ENCODE measurements around the gene CRAMP1.
"Not testable (repeated sequence)": the region's sequence is repeated elsewhere in the genome, so short reads cannot be mapped to it uniquely, and the experiment has no call there.

CRAMP1 gene, protein sequence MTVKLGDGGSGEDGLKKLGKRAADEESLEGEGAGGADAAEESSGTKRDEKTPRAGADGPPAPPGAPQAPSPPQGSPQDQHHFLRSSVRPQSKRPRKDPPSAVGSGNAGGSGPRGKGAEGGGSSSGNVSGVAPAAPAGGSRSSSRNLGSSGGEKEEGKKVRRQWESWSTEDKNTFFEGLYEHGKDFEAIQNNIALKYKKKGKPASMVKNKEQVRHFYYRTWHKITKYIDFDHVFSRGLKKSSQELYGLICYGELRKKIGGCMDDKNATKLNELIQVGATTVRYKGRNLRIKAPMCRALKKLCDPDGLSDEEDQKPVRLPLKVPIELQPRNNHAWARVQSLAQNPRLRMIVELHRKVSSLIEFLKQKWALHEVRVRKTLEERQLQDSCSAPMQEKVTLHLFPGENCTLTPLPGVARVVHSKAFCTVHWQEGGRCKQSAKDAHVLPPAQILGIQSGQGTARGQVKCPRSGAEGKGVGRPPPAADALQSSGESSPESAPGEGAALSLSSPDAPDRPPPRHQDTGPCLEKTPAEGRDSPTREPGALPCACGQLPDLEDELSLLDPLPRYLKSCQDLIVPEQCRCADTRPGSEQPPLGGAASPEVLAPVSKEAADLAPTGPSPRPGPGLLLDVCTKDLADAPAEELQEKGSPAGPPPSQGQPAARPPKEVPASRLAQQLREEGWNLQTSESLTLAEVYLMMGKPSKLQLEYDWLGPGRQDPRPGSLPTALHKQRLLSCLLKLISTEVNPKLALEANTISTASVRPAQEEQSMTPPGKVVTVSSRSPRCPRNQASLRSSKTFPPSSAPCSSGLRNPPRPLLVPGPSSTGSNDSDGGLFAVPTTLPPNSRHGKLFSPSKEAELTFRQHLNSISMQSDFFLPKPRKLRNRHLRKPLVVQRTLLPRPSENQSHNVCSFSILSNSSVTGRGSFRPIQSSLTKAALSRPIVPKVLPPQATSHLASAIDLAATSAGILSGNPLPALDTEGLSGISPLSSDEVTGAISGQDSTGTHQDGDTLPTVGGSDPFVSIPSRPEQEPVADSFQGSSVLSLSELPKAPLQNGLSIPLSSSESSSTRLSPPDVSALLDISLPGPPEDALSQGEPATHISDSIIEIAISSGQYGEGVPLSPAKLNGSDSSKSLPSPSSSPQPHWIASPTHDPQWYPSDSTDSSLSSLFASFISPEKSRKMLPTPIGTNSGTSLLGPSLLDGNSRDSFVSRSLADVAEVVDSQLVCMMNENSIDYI (N-terminal part only)

DNA sequence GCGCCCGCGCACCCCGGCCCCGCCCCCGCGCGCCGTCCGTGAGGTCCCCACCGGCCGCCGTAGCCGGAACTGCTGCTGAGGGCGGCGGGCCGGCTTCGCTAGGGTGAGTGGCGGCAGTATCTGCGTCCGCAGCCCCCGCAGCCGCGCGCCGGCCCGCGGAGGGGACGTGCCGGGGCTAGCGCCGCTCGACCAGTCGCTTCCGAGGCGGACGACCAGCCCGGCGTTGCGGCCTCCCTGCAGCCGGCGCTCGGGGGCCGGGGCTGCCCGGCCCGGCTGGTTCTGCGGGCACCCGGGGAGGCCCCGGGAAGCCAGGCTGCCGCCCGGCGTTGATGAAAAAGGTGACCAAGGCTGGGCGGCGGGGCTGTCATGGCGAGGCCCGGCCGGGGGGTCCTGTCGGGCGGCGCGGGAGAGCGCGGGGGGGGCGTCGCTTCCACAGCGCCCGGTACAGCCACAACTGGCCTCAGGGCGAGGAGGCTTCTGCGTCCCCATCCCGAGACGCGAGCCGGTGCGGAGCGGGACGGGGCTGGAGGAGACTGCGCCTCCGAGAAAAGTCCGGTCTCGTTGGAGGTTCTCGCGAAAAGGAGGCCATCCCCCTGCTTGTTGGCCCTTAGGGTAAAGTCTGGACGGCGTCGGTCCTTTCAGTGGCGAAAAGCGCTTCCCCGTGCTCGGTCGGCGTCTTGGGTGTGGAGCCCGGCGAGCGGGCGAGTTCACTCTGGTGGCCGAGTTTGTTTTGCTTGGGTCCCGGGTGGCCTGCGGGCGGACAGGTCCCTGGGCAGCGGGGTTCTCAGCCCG lies at the start of gene CRAMP1:
Gene CRAMP1, plus strand, starts transcription at position 41 of the 792 bp plus-strand sequence. CDS start 2,280 bp downstream, outside the sequence.
- no peak for DNase-seq

DNA sequence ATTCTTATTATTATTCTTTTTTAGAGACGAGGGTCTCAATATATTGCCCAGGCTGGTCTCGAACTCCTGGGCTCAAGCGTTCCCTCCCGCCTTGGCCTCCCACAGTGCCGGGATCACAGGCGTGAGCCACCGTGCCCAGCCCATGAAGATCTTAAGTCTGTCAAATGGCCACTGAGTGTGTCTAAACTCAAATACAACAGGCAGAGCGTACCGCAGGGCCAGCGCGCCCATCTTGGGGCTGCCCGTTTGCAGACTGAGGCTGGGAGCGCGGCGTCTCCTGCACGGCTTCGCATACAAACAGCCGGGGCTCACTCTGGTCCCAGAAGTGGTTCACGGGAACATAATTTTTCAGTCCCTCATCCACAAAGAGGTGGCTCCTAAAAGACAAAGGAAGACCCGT lies 48.4 kb upstream of the CRAMP1 start:
- no peak for DNase-seq

DNA sequence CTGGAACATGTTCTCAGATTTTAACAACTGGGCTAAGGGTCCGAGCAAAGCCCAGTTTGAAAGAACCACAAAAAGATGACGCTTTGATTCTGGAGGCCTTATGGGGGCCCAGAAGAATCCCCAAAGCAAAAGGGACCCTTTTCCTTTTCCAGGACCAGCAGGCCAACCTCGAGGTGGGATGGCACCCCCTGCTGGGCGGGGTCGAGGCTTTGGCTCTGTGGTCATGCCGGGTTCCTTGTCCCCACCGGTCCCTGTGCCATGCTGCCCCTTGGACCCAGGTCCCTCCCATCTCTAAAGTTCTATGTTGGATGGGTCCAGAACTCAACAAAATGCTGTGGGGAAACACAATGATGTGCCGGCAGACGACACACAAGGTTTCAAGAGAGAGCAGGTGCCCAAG lies 47.8 kb upstream of the CRAMP1 start:
- no peak for DNase-seq

DNA sequence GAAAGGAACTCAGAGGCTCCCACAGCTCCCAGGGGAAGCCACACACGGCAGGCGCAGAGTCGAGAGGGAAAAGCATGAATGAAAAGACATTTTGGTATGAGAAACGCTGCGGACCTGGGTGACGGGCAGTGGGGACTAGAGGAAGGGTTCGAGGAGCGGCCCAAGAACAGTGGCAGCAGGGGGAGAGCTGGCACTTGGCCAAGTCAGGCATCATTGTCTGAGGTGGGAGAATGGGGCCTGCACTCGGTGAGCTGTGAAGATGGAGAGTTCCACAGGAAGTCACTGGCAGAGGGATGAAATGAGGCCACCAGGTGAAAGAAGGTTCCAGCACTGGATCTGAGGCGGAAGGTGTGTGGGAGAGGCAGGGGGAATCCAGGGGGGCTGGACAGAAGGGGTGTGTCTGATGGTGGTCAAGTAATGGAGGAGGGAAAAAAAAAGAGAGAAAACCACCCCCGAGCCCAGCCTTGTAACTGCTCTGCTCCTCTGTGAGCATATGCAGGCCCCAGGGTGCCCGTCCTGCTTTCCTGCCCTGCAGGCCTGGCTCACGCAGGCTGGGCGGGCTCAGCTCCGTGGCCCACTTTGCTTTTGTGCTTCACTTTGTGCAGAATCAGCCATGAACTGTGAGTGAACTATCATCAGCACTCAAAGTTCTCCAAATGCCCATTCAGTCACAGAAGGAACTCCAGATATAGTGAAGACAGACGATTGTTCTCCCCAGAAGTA lies 46.9 kb upstream of the CRAMP1 start:
- DNase-seq: no peak

DNA sequence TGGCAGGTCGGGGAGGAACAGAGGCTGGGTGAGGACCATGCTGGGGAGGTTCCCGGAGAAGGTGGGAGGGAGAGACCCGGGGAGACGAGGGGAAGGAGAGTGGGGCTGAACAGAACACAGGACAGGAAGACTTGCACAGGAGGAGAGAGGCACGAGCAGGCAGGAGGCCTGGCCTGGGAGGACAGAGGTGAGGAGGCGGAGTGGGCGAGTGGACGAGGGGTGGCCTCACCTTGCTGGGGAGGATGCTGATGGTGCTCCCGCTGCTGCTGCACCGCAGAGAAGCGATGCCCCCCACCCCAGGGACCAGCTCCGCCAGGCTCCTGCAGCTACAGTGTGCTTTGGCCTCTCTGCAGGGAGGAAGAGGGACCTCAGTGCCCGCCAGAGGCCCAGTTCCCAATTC lies 44.2 kb upstream of the CRAMP1 start:
- no peak for DNase-seq

DNA sequence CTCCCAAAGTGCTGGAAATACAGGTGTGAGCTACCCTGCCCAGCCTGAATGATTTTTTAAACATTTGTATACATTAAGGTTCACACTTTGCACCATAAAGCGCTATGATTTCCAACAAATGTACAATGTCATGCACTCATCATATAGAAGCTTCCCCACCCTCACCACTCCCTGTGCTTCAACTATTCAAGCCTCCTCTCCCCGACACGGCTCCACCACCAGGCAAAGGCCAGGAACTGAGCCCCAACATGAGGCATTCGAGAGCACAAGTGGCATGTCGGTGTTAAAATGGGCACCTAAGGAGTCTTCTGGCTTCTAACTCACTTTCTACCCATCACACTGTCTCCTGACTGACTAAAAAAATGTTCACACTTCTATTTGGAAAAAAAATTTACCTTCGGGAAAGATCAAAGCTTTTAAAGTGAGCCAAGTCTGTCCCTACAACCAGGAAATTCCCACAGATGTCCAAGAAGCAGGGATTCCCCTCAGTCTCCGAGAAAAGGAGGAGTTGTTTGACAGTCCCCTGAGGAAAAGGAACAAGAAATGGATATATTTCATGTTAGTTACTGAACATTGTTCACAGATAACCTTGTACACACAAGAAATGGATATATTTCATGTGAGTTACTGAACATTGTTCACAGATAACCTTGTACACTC lies 41.0 kb upstream of the CRAMP1 start:
- DNase-seq: no peak

DNA sequence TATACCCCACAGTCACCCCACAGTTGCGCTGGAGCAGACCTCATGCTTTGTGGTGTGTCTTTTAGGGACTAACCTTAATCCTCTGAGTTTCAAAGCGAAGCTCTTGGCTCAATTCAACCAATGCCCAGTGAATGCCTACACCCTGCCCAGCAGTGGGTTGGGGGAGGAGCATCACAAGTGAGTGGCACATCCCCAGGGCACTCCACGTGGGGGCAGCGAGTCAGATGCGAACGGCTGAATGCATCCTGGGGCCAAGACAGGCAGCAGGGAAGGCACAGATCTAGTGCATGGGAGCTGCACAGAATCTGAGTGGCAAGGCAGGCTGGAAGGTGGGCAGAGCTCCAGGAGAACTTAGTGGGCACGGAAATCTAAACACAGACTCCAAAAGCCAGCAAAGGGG lies 39.5 kb upstream of the CRAMP1 start:
- no peak for DNase-seq

DNA sequence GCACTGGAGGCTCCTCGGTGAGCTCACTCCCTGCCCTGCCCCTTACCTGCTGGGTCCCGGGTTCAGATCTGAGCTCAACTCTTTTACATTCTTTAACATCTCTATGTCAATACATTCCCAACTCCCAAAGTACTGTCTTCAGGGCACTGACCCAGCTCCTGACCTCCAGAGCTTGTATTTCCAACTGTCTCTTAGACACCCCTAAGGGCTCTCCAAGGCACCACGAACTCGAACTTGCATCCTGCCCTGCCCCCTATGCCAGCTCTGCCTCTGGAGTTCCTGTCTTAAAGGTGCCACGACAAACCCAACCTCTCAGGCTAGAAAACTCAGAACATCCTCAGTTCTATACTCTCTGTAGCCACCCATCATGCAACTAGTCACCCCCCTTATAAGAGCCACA lies 38.9 kb upstream of the CRAMP1 start:
- no peak for DNase-seq

DNA sequence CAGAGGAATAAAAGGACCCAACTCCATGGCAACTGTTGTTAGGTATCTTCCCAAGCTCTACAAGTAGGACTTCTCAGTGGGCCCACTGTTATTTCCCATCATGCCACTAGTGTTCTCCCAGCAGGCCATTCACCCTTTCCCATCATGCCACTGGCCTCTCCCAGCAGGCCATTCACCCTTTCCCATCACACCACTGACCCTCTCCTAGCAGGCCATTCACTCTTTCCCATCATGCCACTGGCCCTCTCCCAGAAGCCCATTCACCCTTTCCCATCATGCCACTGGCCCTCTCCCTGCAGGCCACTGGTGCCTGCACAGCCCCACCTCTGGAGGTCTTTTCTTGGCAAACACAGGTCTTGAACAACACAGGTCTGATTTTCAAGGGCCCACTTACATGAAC lies 36.6 kb upstream of the CRAMP1 start:
- DNase-seq: no peak

DNA sequence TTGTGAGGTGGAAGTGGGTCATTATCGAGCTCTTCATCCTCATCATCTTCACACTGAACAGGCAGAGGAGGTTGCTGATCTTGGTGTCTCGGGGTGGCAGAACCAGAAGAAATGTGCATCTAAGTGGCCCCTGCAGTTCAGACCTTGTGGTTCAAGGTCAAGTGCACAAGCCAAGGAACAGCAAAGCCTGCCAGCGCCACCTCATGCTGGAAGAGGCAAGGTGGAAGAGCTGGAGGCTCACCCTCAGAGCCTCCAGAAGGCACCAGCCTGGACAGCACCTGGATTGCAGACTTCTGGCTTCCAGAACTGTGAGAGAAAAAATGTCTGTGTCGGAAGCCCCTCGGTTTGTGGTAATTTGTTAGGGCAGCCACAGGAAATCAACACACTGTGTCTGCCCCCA lies 32.9 kb upstream of the CRAMP1 start:
- no peak for DNase-seq

DNA sequence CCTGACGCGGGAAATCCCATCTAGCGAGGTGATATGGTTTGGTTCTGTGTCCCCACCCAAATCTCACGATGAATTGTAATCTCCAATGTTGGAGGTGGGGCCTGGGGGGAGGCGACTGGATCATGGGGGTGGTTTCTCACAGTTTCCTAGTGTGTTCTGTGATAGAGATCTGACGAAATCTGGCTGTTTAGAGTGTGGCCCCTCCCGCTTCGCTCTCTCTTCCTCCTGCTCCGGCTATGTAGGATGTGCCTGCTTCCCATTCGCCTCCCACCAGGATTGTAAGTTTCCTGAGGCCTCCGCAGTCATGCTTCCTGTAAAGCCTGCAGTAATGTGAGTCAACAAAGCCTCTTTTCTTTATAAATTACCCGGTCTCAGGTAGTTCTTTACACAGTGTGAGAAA lies 31.9 kb upstream of the CRAMP1 start:
- no peak for DNase-seq

DNA sequence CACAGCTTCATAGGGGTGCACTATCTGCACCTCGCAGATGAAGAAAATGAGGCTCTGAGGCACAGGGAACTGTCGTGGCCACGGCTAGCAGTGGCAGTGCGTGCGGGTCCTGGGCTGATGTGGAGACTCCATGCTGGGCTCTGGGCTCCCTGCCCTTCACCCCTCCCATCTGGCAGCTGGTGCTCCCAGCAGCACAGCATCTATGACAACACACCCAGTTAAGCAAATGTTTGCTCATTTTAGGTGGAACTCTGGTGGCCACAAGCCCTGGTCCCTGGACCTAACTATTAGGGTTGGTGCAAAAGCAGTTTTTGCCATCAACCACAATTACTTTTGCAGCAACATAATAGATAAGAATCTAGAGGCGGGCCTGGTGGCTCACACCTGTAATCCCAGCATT lies 31.2 kb upstream of the CRAMP1 start:
- no peak for DNase-seq

DNA sequence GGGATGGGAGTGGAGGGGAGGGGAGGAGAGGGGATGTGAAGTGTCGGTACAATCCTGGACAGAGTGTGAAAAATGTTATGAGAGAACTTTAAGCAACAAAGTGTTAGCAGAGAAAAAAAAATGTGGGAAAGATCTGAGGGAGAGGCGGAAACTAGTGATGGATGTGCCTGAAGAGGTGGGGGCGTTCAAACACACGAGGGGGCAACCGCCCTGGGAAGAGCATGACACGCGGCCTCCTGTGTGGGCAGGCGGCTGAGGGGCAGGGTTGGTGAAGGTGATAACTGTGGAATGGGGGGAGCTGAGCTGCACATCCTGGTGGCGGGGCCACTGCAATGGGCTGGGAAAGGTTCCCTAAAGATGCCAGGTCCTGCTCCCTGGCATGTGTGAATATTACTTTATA lies 30.4 kb upstream of the CRAMP1 start:
- no peak for DNase-seq

DNA sequence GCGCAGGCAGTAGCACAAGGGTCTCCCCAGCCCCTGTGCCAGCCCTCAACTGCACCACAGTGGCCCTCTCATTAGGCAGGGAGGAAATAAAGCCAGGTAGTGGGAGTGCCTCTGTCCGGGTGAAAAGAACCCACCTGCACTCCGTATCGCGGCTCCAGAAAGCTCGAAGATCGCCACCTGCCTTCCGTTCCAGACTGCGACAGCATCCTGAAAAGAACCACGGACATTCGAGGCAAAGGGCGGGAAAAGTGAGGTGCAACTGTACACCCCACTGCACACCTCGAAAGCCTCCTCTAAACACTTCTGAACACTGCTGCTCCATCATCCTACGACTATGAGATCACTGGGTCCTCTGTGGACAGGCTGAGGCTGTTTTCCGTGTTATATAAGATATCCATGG lies 29.0 kb upstream of the CRAMP1 start:
- DNase-seq: no peak

DNA sequence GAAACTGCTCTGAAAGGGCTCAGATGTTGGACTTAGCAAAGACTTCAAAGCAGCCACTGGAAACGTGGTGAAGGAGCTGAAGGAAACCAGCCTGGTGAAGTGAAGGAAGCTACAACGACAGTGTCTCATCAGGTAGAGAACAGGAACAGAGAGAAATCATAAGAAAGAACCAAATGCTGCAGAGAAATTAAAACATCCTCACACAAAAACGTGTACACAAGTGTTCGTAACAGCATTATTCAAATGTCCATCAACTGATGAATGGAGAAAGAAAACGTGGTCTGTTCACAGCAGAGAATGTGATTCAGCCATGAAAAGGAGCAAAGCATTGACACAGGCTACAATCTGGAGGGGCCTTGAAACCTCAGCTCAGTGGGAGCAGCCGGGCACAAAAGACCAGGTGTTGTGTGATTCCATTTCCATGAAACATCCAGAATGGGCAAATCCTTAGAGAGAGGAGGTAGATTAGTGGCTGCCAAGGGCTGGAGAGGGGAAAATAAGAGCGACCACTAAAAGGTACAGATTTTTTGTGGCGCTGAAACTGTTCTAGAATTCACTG lies 27.2 kb upstream of the CRAMP1 start:
- DNase-seq: no peak

DNA sequence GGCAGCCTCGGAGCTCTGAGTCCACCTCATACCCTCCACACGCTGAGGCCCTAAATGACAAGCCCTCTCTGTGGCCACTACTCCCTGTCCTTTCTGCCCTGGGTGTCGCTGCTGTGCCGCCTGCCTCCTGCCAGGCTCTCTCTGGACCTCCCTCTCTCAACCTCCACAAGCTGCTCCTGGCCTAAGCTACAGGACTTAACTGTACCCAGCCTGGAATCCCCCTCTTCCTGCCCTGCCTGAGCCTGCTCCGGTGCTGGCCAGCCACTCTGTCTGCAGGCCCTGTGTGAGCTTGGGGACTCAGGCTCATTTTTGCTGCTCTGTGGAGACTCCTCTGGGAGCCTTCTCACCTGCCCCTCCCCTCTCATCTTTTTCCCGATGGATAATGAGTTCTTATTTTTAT lies 21.8 kb upstream of the CRAMP1 start:
- no peak for DNase-seq

DNA sequence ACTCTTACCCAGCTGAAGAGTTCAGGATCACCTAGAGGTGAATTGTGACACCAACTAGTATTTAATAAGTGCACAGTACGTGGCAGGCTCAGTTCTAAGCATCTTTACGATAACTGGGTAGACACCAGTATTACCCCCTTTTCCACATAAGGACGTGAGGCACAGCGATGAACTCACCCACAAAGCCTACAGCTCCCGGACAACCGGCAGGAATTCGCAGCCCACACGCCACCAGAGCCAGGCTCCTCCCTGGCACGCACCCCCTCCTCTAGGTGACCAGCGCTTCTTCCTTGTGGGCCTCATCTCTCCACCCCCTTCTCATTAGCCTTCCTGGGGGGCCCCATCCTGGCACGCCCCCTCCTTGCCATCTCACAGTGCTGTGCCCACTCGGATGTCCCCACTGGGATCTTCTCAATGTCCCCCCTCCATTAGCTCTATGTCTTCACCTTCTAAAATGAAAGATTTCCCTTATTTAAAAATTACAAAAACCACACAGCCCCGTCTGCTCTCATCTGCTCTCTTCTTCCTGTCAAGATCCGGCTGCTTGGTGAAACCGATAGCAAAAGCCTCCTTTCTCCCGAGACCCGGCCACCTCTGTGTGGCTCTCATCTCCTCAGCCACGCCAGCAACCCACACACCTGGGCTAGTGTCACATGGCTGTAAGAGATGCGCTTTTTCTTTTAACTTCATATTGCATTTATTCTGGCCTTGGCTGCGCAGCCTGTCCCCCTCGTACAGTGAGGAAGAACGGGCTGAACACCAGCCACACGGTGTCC lies 21.0 kb upstream of the CRAMP1 start:
- DNase-seq: no peak

DNA sequence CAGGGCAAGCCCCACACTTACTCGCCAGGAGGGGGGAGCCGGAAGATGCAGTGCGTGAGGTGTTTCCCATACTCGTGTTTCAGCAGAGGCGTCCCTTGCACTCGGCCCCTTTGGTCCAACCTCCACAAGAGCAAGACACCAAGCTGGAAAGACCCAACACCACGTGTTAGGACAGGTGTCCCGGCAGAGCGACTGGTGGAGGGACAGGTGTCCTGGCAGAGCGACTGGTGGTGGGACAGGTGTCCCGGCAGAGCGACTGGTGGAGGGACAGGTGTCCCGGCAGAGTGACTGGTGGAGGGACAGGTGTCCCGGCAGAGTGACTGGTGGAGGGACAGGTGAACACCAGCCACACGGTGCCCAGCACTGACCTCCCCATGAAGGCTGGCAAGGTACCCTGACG lies 19.7 kb upstream of the CRAMP1 start:
- DNase-seq: no peak

DNA sequence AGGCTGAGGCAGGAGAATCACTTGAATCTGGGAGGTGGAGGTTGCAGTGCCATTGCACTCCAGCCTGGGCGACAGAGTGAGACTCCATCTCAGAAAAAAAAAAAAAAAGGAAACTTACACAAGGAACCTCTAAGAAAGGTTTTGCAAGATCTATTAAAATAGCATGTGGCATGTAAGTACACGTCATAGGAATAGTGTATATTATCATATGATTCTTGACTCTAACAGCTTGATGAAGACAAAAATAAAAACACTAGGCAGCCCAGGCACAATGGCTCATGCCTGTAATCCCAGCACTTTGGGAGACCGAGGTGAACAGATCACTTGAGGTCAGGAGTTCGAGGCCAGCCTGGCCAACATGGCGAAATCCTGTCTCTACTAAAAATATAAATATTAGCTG lies 16.6 kb upstream of the CRAMP1 start:
- DNase-seq: not testable (repeated sequence)

DNA sequence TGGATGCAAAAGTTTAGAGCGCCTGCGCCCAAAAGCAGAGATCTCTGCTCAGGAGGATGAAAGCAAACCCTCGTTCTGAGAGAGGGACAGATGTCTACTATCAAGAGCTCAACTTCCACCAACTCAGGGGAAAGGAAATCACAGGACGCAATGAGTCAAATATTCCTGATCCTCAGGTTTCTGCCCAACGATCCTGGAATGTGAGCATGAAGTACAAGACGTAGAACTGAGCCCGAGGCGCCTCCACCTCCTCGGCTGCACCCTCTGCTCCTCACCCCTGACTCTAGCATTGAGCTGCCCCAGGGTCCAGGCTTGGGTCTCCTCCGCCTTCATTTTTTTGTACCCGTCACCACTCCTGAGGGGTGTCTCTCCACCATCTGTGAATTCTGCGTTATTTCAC lies 15.6 kb upstream of the CRAMP1 start:
- no peak for DNase-seq

Data from GOT3 (cell line).